Calu3 (cell line): ENCODE measurements around the gene TTC6. TPM values are rescaled to one million over a fixed set of nuclear protein-coding genes. Genes with fewer than 3 reads are reported as not detected.

Experiments
- BruUV-seq: library from RNA; stranded (reverse); fragments of 400-500 nt; replicated peaks from 2 replicates; lab custom pipeline; 2021; lab: Mats Ljungman, UMichigan
- CTCF ChIA-PET: fragments of 300-600 bp; sonication (Branson Sonifier 250); formaldehyde crosslinking; loops from one replicate; lab custom pipeline; 2022; ENCODE audit warnings: antibody characterized with exemption; lab: Charles Lee
- DNase-seq: peaks from one replicate; pipeline ENCODE4 v3.0.0; 2022
- H3K27ac Mint-ChIP-seq: one replicate; pipeline ENCODE4 v1.8.0; 2022; ENCODE audit warnings: mixed read lengths; ENCODE audit not compliant: unreplicated experiment
- H3K27me3 Mint-ChIP-seq: one replicate; pipeline ENCODE4 v1.8.0; 2022; ENCODE audit warnings: mixed read lengths; ENCODE audit not compliant: unreplicated experiment
- H3K36me3 Mint-ChIP-seq: one replicate; pipeline ENCODE4 v1.8.0; 2022; ENCODE audit warnings: mild to moderate bottlenecking, moderate library complexity, mixed read lengths; ENCODE audit not compliant: insufficient read depth, unreplicated experiment
- H3K4me1 Mint-ChIP-seq: one replicate; pipeline ENCODE4 v1.8.0; 2022; ENCODE audit warnings: mild to moderate bottlenecking, low read depth, mixed read lengths; ENCODE audit not compliant: unreplicated experiment
- H3K4me3 Mint-ChIP-seq: one replicate; pipeline ENCODE4 v1.8.0; 2022; ENCODE audit warnings: mild to moderate bottlenecking, low read depth, moderate library complexity, mixed read lengths; ENCODE audit not compliant: unreplicated experiment
- H3K9me3 Mint-ChIP-seq: one replicate; pipeline ENCODE4 v1.8.0; 2022; ENCODE audit warnings: low read depth, mixed read lengths; ENCODE audit not compliant: unreplicated experiment
- intact Hi-C: fragments of 100-400 bp; cut with micrococcal nuclease; formaldehyde crosslinking; loops from one replicate; pipeline ENCODE4 v1.10.0; 2022; ENCODE audit not compliant: unreplicated experiment
- total RNA-seq: library from RNA; stranded (reverse); gene quantifications from 2 replicates; pipeline ENCODE4 v1.2.3, GENCODE V29; 2022
- TF ChIP-seq, protein P1 (sequence below): fragments of 200-600 bp; IDR thresholded peaks from one replicate; pipeline ENCODE4 v1.8.0; 2022; ENCODE audit warnings: antibody characterized with exemption; ENCODE audit not compliant: unreplicated experiment

The TTC6 gene
- total RNA-seq, 1 experiment from 2014 or later = 13.8 TPM

DNA sequence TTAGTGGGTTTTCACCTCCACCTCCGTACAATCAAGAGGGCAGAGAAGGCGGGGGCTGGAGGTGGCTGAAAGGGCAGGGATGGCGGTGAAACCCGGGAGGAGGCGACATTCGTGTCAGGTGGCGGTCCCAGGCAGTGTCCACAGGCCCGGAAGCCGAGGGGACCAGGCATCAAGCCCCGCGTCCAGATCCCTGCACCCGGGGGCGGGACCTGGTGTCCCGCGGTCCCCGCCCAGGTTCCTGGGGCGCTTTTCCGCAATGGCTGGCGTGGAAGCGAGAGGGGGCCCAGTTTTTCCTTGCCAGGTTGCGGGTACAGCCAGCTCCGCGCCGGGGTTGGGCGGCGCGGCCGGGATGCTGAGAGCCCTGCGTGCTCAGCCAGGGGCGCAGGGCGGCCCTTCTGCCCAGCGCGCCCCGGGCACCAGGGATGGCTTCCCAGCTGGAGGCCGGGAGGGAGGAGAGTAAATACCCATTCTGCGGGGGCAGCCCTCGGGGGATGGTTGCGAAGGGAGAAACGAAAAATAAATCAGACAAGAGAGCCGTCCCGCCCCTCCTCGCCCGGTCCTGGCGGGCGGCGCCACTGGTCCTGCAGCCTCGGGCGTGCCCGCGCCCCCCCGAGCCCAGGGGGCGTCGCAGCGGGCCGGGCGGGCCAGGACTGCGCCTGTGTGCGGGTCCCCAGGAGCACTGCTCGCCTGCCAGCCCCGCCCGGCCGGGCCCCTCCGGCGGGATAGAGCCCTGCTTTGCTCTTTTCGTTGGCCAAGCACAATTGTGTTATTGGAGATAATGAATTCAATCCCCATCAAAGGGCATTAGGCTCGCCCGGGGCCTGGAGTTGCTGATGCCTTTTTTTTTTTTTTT lies 11.8 kb upstream of the TTC6 start:
- no peaks in the 10 kb centered on the region for H3K27me3 Mint-ChIP-seq

DNA sequence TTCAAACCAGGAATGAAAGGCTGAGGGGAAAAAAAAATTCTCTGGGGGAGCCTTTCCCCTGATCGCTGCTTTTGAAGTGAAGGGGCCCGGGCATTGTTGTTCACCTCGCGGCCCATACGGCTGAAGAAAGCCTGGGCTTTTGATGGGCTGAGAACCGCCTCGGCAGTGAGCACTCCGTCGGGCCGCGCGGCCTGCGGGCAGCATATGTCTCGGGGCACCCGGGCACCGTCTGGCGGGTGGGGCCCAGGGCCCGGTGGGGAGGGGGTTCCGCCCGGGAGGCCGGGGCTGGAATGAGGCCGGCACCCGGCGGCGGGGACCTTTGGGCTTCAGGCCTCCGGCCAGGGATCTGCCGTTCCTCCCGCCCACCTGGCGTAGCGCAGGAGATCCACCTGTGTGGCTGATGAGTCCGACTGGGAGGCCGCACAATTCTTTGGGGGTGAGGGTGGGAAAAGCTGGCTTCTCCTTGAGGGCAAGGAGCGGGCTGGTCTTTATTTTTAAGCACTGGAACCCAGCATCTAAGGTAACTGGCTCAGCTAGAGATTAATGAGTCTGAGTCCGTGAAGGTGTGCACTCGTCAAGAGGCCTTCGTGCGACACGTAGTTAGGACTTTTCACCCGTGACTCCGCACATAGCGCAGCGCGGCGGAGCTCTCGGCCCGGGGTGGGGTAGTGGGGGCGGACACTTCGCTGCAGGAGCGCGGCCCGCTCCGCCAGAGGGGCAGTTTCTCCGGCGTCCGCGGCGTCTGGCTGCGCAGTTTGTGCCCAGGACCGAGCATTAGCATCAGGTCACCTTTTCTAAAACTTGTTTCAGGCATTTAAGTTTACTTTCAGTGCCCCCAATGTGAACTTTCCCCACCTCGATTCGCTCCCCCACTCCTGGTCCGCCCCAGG lies 11.0 kb upstream of the TTC6 start:
- Mint-ChIP-seq H3K4me3 (peak overlapping the region; percentile 86), H3K36me3 (peaks cover 67% of the 10 kb centered on the region), H3K27me3 (no peaks in the 10 kb centered on the region), H3K4me1 (peaks cover 28% of the 10 kb centered on the region), H3K27ac (peak overlapping the region; percentile 85), H3K9me3 (no peaks in the 10 kb centered on the region)
- TF ChIP-seq, protein P1, sequence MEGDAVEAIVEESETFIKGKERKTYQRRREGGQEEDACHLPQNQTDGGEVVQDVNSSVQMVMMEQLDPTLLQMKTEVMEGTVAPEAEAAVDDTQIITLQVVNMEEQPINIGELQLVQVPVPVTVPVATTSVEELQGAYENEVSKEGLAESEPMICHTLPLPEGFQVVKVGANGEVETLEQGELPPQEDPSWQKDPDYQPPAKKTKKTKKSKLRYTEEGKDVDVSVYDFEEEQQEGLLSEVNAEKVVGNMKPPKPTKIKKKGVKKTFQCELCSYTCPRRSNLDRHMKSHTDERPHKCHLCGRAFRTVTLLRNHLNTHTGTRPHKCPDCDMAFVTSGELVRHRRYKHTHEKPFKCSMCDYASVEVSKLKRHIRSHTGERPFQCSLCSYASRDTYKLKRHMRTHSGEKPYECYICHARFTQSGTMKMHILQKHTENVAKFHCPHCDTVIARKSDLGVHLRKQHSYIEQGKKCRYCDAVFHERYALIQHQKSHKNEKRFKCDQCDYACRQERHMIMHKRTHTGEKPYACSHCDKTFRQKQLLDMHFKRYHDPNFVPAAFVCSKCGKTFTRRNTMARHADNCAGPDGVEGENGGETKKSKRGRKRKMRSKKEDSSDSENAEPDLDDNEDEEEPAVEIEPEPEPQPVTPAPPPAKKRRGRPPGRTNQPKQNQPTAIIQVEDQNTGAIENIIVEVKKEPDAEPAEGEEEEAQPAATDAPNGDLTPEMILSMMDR = no peak
- BruUV-seq = no TSS peak
- DNase-seq = peak; percentile 51
- intact Hi-C loops = loop anchor here (5.0 kb wide), 2 partner anchors 37 to 132 kb away; no protein-coding TSS in a partner anchor
- CTCF ChIA-PET = interaction anchor here (1.3 kb wide), 1 partner anchor 11 kb away, joined by 3 read pairs; the partner anchor contains the start of gene TTC6

More for the DNA sequence above, 11.8 kb upstream of the TTC6 start:
- H3K27ac Mint-ChIP-seq = peak overlapping the region; percentile 85
- intact Hi-C loops = loop anchor here (5.0 kb wide), 2 partner anchors 36 to 131 kb away; no protein-coding TSS in a partner anchor
- TF ChIP-seq, protein P1 = no peak
- BruUV-seq = no TSS peak
- peaks cover 58% of the 10 kb centered on the region for H3K36me3 Mint-ChIP-seq
- peak; percentile 79 for DNase-seq
- peaks cover 36% of the 10 kb centered on the region for H3K4me1 Mint-ChIP-seq
- H3K9me3 Mint-ChIP-seq = no peaks in the 10 kb centered on the region
- CTCF ChIA-PET = no interaction called here
- H3K4me3 Mint-ChIP-seq = peak overlapping the region; percentile 86

DNA sequence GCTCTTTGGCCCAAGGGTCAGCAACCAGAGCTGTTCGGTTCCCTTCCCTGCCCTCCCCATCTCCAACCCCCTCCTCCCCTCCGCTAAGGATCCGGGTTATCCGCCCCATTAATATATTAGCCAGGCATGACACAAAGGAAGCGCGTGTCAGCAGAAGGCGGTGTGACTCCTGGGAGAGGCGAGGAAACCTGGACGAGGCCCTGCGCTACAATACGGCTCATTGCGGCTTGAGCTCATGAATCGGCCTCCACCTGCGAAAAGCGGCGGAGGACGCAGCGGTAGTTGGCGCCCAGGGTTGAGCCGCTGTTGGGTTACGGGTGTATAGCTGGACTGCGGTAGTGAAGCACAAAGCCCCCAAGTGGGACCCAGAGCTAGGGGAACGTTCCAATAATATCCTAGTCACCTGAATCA lies 10.3 kb upstream of the TTC6 start:
- Mint-ChIP-seq H3K36me3 (peaks cover 72% of the 10 kb centered on the region), H3K4me1 (peaks cover 21% of the 10 kb centered on the region)
- CTCF ChIA-PET = interaction anchor here (1.3 kb wide), 1 partner anchor 11 kb away, joined by 3 read pairs; the partner anchor contains the start of gene TTC6

More for the DNA sequence above, 10.3 kb upstream of the TTC6 start:
- H3K27me3 Mint-ChIP-seq = no peaks in the 10 kb centered on the region
- H3K4me3 Mint-ChIP-seq = peak overlapping the region; percentile 86
- intact Hi-C loops = no loop called here
- BruUV-seq = TSS peak; percentile 57
- TF ChIP-seq, protein P1 = no peak
- H3K9me3 Mint-ChIP-seq = no peaks in the 10 kb centered on the region
- peak overlapping the region; percentile 85 for H3K27ac Mint-ChIP-seq
- DNase-seq = peak; percentile 60
